Upper lobe of left lung (tissue), 4 donors: ENCODE results near the gene BPHL.

Source experiments
- CTCF ChIP-seq, 6 experiments: fragments of 450-650 bp in 4 of 6; fragments of 200-600 bp in 2 of 6; sonication (generic) in 2 of 6; IDR thresholded peaks; one replicate each; pipeline ENCODE4 v1.5.1; 2016 to 2019; ENCODE audit warnings: antibody characterized with exemption in 6 of 6
- EP300 ChIP-seq, 4 donors: sonication (generic); formaldehyde crosslinking; IDR thresholded peaks; one replicate each; pipeline ENCODE4 v1.5.1; 2017; ENCODE audit warnings: antibody characterized with exemption in 4 of 4, control low read depth in 2 of 4
- POLR2A ChIP-seq, 4 donors: fragments of 450-650 bp; IDR thresholded peaks; one replicate each; pipeline ENCODE4 v1.5.1; 2016 to 2017; ENCODE audit warnings: antibody characterized with exemption in 4 of 4, mild to moderate bottlenecking in 2 of 4
- POLR2AphosphoS5 ChIP-seq, 2 donors: sonication (generic); formaldehyde crosslinking; IDR thresholded peaks; one replicate each; pipeline ENCODE4 v1.5.1; 2017; ENCODE audit warnings: antibody characterized with exemption in 2 of 2

DNA sequence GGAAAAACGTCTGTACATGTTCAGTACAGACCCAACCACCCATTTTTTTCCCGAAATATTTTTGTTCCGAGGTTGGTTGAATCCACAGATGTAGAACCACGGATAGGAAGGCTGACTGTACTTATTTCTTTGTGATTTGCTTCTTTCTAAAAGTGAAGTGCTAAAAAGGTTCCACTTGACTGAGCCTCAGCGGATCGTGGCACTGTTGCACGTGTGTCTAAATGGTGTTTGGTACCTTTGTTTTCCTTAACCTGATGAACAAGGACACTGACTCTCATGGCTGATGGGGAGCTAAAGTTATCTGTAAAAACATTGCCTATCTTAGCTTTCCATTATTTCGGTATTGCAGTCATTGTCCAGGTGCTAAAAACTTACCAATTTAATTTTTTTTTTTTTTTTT lies 6.2 kb downstream of the BPHL start:
- no peak for TF ChIP-seq CTCF (IDR thresholded peaks at IDR 0.05)
- TF ChIP-seq POLR2A (IDR thresholded peaks at IDR 0.05): no peak
- no peak for TF ChIP-seq POLR2AphosphoS5 (IDR thresholded peaks at IDR 0.05)
- TF ChIP-seq EP300 (IDR thresholded peaks at IDR 0.05): no peak
